ENCODE measurements around the gene CA4.
A peak's percentile ranks its signal among the peaks of the same experiment; 100 is the strongest.

The CA4 gene

DNA sequence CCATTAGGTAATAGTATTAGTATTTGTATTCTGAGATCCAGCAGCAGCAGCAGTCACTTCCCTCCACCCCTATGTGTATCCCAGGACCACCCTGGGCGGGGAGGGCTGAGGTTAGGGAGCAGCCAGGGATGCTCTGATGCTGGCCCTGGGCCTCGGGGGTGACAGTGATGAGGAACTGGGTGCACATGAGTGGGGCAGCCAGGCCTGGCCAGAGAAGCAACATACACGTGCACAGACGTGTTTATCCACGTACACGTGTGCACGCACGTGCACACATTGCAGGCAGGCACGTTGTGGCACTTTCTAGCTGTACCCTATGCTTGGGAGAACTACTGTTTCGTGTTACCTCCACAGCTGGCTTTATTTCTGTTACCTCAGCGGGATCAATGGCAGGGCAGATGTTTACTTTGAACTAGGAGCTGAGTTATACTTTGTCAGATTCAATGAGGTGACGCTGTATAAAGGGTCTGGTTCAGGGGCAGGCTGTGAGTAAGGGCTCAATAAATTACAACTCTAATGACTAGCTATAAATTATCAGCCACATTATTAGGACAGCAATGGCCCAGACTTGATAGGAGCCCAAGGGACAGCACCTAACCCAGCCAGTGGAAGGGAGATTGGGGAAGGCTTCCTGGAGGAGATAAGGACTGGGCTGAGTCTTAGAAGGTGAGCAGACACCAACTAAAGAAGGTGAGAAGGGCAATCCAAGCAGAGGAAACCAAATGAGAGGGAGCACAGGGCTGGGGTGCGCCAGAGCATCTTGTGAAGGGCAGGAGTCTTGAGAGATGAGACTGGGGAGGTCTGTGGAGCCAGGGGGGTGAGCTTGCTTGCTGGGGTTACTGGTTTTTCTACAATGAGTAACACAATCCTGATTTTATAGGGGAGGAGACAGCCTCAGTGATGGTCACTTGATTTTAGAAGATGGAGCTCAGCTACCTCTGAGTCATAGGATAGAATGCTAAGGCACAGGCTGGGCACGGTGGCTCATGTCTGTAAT is 22.4 kb upstream of the CA4 start:
- no peak for DNase-seq
- in situ Hi-C loops (cut with HindIII; ENCODE audit: low pct_ligation_motif_present, low pct_unique_long_range_greater_than_20kb, low sequenced_read_pairs) = no loop called here

DNA sequence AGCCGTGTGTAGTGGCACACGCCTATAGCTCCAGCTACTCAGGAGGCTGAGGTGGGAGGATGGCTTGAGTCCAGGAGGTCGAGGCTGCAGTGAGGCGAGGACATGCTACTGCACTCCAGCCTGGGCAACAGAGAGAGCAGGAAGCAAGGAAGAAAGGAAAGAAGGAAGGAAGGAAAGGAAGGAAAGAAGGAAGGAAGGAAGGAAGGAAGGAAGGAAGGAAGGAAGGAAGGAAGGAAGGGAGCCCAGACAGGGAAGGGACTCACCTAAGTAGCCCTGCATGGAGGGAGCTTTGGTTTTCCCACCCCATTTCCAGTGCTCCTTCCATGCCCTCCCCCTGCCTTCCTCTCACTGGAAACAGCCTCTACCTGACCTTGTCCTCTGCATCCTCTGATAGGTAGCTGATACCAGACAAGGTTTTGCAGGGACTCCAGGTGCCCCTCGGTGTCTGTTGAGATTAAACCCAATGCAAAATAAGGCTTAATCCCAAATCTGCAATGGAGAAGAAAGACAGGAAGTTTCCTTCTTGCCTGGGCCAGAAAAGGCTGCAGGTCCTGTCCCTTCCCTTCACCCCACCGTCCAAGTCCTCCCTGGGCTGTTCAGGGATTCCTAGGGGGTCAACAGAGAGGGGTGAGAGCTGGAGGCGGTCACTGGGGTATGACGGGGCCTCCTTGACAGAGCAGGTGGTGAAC is 21.5 kb upstream of the CA4 start:
- in situ Hi-C loops (cut with HindIII; ENCODE audit: low pct_ligation_motif_present, low pct_unique_long_range_greater_than_20kb, low sequenced_read_pairs) = no loop called here
- no peak for DNase-seq

DNA sequence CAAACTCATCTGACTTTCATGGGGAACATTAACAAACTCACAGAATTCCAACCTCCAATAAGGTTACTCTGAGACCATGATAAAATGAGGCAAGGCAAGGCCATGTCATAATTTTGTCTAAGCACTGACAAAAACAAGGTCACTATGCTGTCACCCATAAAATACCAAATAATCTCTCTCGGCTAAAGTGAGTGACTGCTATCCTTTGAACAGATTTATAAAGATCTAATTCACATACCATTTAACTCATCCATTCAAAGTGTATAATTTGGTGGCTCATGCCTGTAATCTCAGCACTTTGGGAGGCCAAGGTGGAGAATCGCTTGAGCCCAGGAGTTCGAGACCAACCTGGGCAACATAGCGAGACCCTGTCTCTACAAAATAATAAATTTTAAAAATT is 20.6 kb upstream of the CA4 start:
- in situ Hi-C loops (cut with HindIII; ENCODE audit: low pct_ligation_motif_present, low pct_unique_long_range_greater_than_20kb, low sequenced_read_pairs) = no loop called here
- no peak for DNase-seq

DNA sequence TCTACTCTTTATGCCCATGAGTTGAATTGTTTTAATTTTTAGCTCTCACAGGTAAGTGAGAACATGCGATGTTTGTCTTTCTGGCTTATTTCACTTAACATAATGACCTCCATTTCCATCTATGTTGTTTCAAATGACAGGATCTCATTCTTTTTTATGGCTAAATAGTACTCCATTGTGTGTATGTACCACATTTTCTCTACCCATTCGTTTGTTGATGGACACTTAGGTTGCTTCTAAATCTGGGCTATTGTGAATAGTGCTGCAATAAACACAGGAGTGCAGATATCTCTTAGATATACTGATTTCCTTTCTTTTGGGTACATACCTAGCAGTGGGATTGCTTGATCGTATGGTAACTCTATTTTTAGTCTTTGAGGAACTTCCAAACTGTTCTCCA is 19.3 kb upstream of the CA4 start:
- no peak for DNase-seq
- in situ Hi-C loops (cut with HindIII; ENCODE audit: low pct_ligation_motif_present, low pct_unique_long_range_greater_than_20kb, low sequenced_read_pairs) = no loop called here

DNA sequence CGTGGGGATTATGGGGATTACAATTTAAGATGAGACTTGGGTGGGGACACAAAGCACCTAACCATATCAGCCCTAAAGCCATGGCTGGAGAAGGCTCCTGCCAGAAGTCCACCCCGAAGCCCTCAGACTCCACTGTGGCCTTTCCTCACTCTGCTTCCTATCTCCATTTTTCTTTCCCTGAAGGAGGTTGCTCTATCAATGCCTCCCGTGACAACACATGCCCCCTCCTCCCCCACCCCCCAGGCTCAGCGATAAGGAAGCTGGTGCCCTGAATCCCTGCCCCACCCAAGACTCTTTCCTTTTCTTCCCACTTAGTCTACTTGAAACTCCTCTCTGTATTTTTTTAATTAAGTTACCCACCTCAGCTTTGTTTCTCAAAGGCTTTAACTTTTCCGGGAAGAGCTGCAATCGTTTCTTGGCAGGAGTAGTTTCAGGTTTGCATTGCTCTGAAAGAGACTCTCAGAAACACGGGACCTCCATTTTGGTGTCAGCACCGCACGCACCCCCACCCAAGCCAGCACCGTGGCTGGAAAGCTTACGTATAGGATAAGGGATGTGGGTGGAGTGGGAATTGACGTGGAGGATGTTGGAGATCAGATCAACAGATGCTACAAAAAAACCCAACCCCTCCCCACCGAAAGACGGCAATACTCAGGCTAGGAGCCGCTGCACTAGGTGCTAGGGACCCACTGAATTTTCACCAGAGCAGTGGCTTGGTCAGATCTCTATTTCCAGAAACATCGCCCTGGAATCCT is 15.2 kb upstream of the CA4 start:
- no peak for DNase-seq
- in situ Hi-C loops (cut with HindIII; ENCODE audit: low pct_ligation_motif_present, low pct_unique_long_range_greater_than_20kb, low sequenced_read_pairs) = no loop called here

DNA sequence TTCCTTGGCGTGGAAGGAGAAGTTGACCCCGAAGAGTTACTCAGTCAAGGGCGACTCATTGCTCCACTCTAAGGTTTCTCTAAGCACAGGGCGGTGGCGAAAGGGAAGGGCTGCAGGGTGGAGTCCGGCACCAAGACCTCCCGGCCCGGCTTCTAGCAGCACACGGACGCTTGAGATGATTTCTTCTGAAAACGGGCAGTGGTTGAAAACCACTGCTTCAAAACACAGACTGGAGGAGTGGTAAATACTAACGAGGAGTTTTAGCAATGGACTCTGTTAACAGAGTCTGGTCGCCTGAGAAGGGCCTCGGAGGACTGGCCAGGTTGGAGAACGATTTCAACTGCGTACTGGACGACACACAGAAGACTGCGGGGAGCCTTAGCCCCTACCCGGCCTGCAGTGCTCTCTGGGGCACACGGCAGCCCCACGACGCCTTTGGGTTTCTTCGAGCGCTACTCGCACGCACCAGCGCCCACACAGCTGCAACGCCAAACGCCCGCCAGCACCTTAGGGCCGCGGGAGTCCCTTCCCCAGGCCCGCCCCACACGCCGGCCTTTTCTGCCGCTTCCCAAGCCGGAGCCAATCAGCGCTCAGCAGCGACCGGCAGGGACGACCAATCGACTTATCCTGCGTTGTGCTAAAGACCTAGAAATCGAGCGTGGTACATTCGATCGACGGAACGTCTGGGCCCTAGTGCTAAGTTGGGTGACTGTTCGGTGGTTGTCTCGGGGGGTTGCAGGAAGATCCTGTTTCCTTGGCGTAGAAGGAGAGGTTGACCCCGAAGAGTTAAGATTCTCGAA is 14.4 kb upstream of the CA4 start:
- peak; percentile 79 for DNase-seq
- in situ Hi-C loops (cut with HindIII; ENCODE audit: low pct_ligation_motif_present, low pct_unique_long_range_greater_than_20kb, low sequenced_read_pairs) = no loop called here

DNA sequence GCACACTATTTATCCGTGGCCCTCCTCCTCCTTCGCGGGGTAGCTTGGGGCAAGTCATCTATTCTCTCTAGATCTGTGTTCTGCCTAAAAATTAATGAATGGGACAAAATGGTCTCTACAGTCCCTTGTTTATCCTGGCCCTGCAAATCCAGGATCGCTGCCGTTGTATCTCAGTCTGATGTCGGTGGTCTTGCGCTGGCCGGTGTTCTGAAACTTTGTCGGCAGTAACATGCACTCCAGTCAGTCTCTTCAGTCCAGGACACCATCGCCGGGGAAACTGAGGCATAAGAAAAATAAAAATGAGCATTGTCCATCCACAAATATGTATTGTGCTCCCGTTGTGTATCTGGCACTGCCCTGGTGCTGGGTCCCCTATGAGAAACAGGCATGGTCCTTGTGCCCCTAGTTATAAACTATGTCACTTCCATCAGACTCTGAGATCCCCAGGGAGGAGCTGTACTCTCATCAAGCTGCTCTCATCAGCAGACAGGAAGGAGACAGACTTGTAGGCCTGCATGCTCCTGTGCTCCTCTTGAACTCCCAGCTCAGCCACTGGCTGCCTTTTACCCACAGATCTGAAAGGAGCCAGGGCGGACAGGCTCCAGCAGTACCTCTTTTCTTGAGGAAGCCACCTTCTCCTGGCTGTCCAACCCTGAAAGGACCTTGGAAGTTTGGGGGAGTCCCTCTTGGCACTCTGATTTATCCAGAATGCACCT is 13.7 kb upstream of the CA4 start:
- in situ Hi-C loops (cut with HindIII; ENCODE audit: low pct_ligation_motif_present, low pct_unique_long_range_greater_than_20kb, low sequenced_read_pairs) = no loop called here
- DNase-seq = no peak

DNA sequence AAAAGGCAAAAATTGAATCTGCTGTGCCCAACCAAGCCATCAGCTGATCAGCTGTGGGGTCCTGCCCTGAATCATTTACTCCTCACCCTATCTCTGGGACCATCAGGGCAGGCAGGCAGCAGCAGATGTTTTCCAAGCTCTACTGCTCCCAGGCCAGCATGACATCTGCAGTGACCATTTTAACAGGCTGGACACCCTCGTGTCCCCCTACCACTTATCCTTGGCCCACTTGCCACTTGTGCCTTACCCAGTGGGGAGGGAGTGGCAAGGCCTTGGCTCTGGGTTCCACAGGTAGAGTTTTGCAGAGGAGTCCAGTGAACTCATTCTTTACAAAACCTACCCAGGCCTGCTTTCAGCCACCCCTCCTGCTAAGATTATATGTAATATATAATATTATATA is 12.0 kb upstream of the CA4 start:
- no peak for DNase-seq
- in situ Hi-C loops (cut with HindIII; ENCODE audit: low pct_ligation_motif_present, low pct_unique_long_range_greater_than_20kb, low sequenced_read_pairs) = no loop called here

DNA sequence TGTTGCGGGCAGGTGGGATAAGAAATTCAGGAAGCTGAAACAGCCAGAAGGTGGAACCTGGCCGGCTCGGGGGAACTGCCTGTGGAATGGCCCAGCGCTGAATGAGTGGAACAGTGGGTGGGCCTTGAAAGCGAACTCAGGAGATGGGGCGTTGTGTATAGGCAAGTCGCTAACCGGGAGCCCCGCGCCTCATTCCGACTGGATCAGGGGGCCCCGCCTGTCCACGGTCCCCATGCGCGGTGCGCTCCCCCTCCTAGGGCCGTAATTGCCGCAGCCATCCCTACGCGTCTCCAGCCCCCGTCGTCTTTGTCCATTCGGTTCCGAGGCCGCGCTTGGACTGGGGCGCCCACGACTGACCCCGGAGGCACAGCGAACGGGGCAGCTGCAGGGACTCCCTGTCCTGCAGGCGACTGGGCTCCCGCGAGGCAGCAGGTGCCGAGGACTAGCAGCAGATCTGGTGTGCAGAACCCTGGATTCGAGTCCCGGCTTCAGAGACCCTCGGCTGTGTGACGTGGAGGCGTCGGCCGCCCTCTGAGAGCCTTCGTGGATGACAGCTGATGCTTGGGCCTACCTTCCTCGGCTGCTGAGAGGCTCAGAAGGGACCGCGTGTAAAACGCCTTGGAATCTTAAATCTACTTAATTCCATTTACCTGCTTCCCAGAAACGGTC is 10.9 kb upstream of the CA4 start:
- in situ Hi-C loops (cut with HindIII; ENCODE audit: low pct_ligation_motif_present, low pct_unique_long_range_greater_than_20kb, low sequenced_read_pairs) = no loop called here
- no peak for DNase-seq

DNA sequence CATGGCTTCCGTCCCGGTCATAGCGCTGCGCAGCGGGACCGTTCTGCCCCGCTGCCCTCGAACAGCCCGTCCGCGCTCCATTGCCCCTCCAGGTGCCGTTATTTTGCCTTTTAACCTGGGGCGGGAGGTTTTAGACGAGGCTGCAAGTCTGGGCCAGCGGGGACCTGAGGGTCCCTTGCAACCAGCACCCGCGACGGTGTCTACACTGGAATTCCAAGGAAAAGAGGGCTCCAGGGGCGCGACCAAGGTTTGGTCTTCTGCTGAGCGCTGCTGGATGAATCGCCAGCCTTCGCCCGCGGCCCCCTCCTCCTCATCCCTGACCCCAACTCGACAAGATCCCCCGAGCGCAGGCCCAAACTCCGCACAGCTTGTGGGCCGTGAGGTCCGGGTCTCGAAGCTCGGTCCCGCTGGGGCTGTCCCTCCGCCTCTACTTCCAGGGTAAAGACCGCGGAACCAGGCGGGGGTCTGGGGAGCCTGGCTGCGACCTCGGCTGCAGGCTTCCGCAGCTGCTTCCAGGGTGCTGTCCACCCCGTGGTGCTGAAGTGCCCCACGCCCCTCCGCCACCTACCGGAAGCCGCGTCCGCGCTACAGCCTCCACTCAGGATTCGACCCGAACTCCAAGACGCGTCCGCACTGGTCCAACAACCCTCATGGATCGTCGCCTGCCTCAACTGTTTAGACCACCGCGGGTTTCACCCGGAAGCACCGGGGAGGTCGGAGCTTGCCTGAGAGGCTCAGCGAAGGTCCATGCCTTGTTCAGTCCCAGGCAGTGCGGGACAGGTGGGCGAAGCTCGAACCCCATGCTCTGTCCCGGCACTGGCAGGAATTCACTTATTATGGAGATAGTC is 10.1 kb upstream of the CA4 start:
- peak; percentile 79 for DNase-seq
- in situ Hi-C loops (cut with HindIII; ENCODE audit: low pct_ligation_motif_present, low pct_unique_long_range_greater_than_20kb, low sequenced_read_pairs) = no loop called here

DNA sequence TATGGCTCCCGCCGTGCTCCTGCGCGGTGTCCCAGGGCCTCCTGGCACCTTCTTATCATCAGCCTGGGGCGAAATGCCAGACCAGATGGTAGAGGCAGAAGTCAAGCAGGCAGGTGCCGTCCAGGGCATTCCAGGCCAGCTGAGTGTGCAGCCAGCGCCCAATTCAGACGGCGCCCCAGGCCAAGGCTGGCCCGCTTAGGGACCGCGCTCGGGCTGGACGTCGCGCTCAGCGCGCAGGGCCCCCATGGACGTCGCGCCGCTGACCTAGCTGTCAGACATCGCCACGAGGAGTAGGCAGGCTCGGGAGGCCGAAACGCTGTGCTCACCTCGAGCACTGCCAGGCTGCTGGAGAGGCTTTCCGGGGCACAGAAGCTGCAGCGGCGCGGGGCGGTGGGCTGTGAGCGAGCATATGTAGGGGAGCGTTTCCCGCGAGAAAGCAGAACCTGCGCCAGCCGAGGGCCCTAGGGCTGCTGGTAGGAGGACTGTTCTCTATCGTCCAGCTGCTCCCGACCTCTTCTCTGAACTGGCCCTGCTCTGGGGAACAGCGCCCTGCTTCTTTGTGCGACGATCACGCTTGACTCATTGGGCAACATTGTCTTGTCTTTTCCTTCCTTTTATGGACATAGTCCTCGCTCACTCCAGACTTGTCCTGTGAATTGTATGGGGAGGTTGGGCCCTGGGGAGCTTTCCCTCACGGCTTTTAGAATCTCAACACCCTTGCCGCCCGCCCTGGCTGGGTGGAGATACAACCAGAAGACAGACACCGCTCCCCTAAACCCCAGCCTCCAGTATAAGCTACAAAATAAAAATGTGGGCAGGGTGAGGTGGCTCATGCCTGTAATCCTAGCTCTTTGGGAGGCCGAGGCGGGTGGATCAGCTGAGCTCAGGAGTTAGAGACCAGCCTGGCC is 8.4 kb upstream of the CA4 start:
- in situ Hi-C loops (cut with HindIII; ENCODE audit: low pct_ligation_motif_present, low pct_unique_long_range_greater_than_20kb, low sequenced_read_pairs) = no loop called here
- no peak for DNase-seq

DNA sequence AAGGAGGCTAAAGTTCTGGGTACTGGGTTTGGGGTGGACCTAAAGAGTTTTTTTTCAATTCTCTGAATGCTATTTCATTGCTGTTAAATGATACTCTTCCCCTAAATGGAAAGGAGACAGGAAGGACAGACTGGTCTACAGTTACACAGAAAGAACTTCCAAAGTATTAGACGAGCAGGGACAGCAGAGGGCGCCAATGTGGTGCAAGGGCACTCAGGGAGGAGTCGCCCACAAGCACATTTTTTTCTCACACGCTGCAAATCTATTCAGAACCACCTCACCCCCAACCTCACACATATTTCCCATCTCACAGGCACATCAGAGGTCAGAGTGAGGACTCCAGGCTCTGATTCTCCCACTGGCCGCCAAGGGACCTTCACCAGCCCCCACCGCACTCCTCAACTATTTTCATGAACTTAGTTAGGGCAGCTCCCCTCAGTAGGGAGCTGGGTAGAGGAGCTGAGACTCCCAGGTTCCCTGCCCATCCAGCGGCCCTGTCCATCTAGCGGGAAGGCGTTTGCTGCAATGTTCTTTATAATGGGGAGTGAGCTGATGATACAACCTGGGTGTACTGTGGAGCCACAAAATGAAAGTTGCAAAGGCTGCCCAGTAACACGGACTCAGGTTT is 6.8 kb upstream of the CA4 start:
- peak; percentile 93 for DNase-seq
- in situ Hi-C loops (cut with HindIII; ENCODE audit: low pct_ligation_motif_present, low pct_unique_long_range_greater_than_20kb, low sequenced_read_pairs) = no loop called here

DNA sequence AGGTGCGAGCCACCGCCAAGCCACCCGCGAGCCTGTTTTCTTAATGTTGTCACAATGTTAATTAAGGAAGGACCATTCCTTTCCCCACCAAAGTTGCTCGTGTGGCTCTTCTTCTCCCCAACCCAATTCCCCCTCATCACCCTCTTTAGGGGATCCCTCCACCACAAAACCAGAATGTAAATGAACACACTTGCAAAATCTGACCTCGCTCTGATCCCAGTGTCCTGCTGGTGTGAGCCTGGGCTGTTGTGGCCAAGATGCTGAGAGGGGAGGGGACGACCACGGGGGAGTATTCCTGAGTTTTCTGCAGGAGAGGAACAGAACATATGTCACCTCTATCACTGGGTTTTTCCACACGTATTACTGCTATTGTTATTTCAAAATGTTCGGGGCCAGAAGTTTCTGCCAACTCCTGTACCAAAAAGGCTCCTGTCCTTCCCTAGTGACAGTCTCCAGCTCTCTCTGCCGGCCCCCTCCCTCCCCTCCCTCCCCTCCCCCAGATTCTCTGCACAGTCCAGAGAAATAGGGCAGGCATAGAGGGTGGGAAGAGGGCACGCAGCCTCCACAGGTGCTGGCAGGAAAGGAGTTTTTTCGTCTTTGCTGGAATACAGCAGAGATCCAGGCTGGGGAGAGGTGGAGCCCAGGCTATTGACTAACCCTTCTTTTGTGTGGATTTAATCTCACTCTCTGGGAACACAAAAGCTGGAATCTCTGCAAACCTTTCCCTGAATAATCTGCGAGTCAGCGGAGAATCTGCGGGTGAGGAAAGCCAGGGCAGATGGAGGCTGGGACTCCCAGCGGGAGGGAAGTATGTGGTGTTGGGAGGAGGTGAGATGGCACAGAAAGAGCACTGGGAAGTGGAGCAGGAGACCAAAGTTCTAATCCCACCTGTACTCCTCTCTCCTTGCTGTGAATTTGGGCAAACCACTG is 4.5 kb upstream of the CA4 start:
- DNase-seq = no peak
- in situ Hi-C loops (cut with HindIII; ENCODE audit: low pct_ligation_motif_present, low pct_unique_long_range_greater_than_20kb, low sequenced_read_pairs) = no loop called here

DNA sequence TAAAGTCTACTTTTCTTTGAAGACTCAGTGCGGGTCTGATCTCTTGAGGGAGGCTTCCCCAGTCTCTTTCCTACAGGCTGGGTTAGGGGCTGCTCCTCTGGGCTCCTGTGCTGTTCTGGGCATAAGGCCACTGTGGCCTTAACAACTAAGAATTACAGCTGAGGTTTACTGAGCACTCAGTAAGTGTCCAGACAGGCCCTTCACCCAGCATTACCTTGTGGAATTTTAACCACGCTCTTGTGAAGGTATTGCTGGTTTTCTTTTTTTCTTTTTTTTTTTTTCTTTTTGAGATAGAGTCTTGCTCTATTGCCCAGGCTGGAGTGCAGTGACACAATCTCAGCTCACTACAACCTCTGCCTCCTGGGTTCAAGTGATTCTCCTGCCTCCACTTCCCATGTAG is 3.6 kb upstream of the CA4 start:
- in situ Hi-C loops (cut with HindIII; ENCODE audit: low pct_ligation_motif_present, low pct_unique_long_range_greater_than_20kb, low sequenced_read_pairs) = no loop called here

More for the DNA sequence above, 3.6 kb upstream of the CA4 start:
- no peak for DNase-seq

Measured in ACHN (cell line).